C4-2B (cell line): ENCODE measurements around the gene CCDC6.

ENCODE experiments used
- ZFX ChIP-seq: fragments of 450-650 bp; IDR thresholded peaks from 2 replicates; pipeline ENCODE4 v1.6.1; 2017
- TF ChIP-seq, protein P1 (sequence below): fragments of 450-650 bp; conservative IDR thresholded peaks from 2 replicates; pipeline ENCODE4 v1.5.1; 2017; ENCODE audit warnings: mild to moderate bottlenecking

GRCh38 chr10:59745163-59745650 lies 161.1 kb downstream of the CCDC6 start:
- TF ChIP-seq, protein P1, sequence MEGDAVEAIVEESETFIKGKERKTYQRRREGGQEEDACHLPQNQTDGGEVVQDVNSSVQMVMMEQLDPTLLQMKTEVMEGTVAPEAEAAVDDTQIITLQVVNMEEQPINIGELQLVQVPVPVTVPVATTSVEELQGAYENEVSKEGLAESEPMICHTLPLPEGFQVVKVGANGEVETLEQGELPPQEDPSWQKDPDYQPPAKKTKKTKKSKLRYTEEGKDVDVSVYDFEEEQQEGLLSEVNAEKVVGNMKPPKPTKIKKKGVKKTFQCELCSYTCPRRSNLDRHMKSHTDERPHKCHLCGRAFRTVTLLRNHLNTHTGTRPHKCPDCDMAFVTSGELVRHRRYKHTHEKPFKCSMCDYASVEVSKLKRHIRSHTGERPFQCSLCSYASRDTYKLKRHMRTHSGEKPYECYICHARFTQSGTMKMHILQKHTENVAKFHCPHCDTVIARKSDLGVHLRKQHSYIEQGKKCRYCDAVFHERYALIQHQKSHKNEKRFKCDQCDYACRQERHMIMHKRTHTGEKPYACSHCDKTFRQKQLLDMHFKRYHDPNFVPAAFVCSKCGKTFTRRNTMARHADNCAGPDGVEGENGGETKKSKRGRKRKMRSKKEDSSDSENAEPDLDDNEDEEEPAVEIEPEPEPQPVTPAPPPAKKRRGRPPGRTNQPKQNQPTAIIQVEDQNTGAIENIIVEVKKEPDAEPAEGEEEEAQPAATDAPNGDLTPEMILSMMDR, result no peak
- TF ChIP-seq ZFX, result no peak
